Measurements from ENCODE around the gene NHLRC1.

GRCh38 chr6:18147160-18147559 lies 24.7 kb upstream of the NHLRC1 start:
- TF ChIP-seq POLR2A (IDR thresholded peaks at IDR 0.05) (no peak), CTCF (IDR thresholded peaks at IDR 0.05) (no peak)

Measured in testis (tissue), 2 donors.